ENCODE measurements around the gene PNMA6A.

DNA sequence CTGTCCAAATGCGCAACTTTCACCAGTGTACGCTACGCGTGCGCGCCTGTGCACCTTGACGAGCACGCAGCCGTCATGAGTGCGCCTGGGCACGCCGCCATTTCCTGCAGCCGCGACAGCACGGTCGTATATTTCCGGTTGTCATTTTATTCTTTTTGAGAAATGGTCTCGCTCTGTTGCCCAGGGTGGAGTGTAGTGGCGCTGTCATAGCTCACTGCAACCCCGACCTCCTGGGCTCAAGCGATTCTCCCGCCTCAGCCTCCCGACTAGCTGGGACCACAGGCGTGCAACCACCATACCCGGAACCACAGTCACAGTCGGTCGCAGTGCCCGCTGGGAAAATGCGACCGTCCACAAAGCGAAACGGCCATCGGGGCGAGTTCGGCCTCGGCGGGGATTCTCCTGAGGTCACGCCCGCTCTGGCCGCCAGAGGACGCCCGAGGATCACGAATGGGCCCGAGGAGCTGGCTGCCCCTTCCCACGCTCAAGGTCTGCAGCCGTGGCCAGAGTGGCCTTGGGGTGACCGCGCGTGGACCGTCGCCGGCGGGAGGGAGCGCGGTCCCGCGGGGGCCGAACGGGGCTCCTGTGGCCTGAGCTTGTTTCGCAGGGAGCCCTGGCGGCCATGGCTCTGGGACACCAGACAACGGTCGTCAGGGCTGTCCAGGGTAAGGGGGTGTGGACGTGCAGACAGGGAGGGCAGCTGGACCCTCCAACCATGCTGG is 39.7 kb upstream of the PNMA6A start:
- TF ChIP-seq, protein P1, sequence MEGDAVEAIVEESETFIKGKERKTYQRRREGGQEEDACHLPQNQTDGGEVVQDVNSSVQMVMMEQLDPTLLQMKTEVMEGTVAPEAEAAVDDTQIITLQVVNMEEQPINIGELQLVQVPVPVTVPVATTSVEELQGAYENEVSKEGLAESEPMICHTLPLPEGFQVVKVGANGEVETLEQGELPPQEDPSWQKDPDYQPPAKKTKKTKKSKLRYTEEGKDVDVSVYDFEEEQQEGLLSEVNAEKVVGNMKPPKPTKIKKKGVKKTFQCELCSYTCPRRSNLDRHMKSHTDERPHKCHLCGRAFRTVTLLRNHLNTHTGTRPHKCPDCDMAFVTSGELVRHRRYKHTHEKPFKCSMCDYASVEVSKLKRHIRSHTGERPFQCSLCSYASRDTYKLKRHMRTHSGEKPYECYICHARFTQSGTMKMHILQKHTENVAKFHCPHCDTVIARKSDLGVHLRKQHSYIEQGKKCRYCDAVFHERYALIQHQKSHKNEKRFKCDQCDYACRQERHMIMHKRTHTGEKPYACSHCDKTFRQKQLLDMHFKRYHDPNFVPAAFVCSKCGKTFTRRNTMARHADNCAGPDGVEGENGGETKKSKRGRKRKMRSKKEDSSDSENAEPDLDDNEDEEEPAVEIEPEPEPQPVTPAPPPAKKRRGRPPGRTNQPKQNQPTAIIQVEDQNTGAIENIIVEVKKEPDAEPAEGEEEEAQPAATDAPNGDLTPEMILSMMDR (conservative IDR thresholded peaks at IDR 0.05 in 1 of 2, IDR thresholded peaks at IDR 0.05 in 1 of 2; ENCODE audit: extremely low read depth in 1 of 2, insufficient read depth in 1 of 2, low read depth in 1 of 2, low read length in 2 of 2) = peak; percentile 48 to 77
- TF ChIP-seq EZH2 (IDR thresholded peaks at IDR 0.05; ENCODE audit: borderline replicate concordance, low read length) = no peak

Data from mammary epithelial cell (primary cell).